Coronary artery (tissue), 2 donors: ENCODE results near the gene DHX29.

Source experiments
- DNase-seq: peaks from one replicate; pipeline ENCODE4 v3.0.0-alpha.2; 2017; ENCODE audit warnings: low spot score
- H3K27ac ChIP-seq, 2 donors: fragments of 200-600 bp; sonication (generic); one replicate each; pipeline ENCODE4 v1.5.1; 2016 to 2019
- H3K4me3 ChIP-seq: fragments of 200-600 bp; sonication (generic); 2 replicates; pipeline ENCODE4 v1.5.1; 2016; ENCODE audit warnings: mild to moderate bottlenecking, moderate library complexity
- CTCF ChIP-seq: fragments of 200-600 bp; sonication (generic); IDR thresholded peaks from one replicate; pipeline ENCODE4 v1.5.1; 2019; ENCODE audit warnings: antibody characterized with exemption

Gene DHX29

GRCh38 chr5:55344392-55344992 lies 37.0 kb upstream of the DHX29 start:
- Histone ChIP-seq H3K4me3 (no peak overlapping the region), H3K27ac (peak overlapping the region; percentile 48 to 60)
- DNase-seq = no peak
- peak; percentile 28 for TF ChIP-seq CTCF

GRCh38 chr5:55343609-55344008 lies 36.1 kb upstream of the DHX29 start:
- DNase-seq = no peak
- peak overlapping the region; percentile 35 to 60 for H3K27ac ChIP-seq
- TF ChIP-seq CTCF = no peak
- H3K4me3 ChIP-seq = peak overlapping the region; percentile 42

GRCh38 chr5:55343107-55343506 lies 35.6 kb upstream of the DHX29 start:
- DNase-seq = no peak
- no peak for TF ChIP-seq CTCF
- peak overlapping the region; percentile 60 to 69 for H3K27ac ChIP-seq

GRCh38 chr5:55338810-55339243 lies 31.3 kb upstream of the DHX29 start:
- peak; percentile 63 for DNase-seq
- no peak overlapping the region for H3K4me3 ChIP-seq
- TF ChIP-seq CTCF = no peak
- peak overlapping the region in 1 of 2 donors; percentile 40 for H3K27ac ChIP-seq

More at GRCh38 chr5:55343107-55343506, 35.6 kb upstream of the DHX29 start:
- H3K4me3 ChIP-seq = peak overlapping the region; percentile 42

- TF ChIP-seq CTCF = no peak
- no peak for DNase-seq
- H3K27ac ChIP-seq = peak overlapping the region in 1 of 2 donors; percentile 30
- H3K4me3 ChIP-seq = no peak overlapping the region
These were observed 30.7 kb upstream of the DHX29 start for GRCh38 chr5:55338092-55338613.

GRCh38 chr5:55333811-55334210 lies 26.3 kb upstream of the DHX29 start:
- Histone ChIP-seq H3K4me3 (no peak overlapping the region), H3K27ac (no peak overlapping the region)
- no peak for TF ChIP-seq CTCF
- no peak for DNase-seq

GRCh38 chr5:55333017-55333416 lies 25.5 kb upstream of the DHX29 start:
- H3K27ac ChIP-seq = no peak overlapping the region
- H3K4me3 ChIP-seq = no peak overlapping the region
- TF ChIP-seq CTCF = no peak
- DNase-seq = no peak
